ENCODE measurements around the gene TTLL8. TPM values are rescaled to one million over a fixed set of nuclear protein-coding genes. Genes with fewer than 3 reads are reported as not detected.

Gene TTLL8
- total RNA-seq, 1 experiment from 2014 or later, result not detected

GRCh38 chr22:50002791-50003190 lies 55.3 kb downstream of the TTLL8 start (continued):
- TF ChIP-seq EGR1 (IDR thresholded peaks at IDR 0.05; ENCODE audit: low read depth) (no peak), CBX3 (IDR thresholded peaks at IDR 0.05; ENCODE audit: low read depth) (no peak), ZBTB33 (IDR thresholded peaks at IDR 0.05; ENCODE audit: extremely low read depth, insufficient replicate concordance, low read length) (no peak), POLR2A (IDR thresholded peaks at IDR 0.05; ENCODE audit: borderline replicate concordance, extremely low read depth, insufficient read depth, insufficient read length) (no peak), SIN3A (IDR thresholded peaks at IDR 0.05; ENCODE audit: low read depth) (no peak), EZH2 (IDR thresholded peaks at IDR 0.05) (no peak), ELF1 (IDR thresholded peaks at IDR 0.05; ENCODE audit: borderline replicate concordance, low read depth) (no peak), FOSL1 (IDR thresholded peaks at IDR 0.05; ENCODE audit: low read depth) (no peak)

GRCh38 chr22:50001388-50002231 lies 56.5 kb downstream of the TTLL8 start:
- no peaks in the 10 kb centered on the region for H3K36me3 ChIP-seq (ENCODE audit: control insufficient read depth in 1 of 2, insufficient read depth in 2 of 2, low read length in 2 of 2)
- no peak overlapping the region for H3K9ac ChIP-seq (ENCODE audit: low read length)
- RAD21 ChIA-PET (ENCODE audit: low non-redundant PET in 1 of 2, low total read pairs in 2 of 2, uncharacterized antibody in 2 of 2, unreplicated experiment in 2 of 2), result no interaction called here
- no peak overlapping the region for H3K4me3 ChIP-seq (replicated peaks in 1 of 2; ENCODE audit: low read depth in 1 of 2, low read length in 2 of 2)
- H3K27ac ChIP-seq (ENCODE audit: low read depth, low read length), result no peak overlapping the region
- no peak overlapping the region for H2AFZ ChIP-seq (ENCODE audit: low read depth, low read length, poor library complexity, severe bottlenecking)
- no peaks in the 10 kb centered on the region for H3K9me3 ChIP-seq (ENCODE audit: control insufficient read depth in 1 of 2, insufficient read depth in 1 of 2, low read depth in 1 of 2, low read length in 2 of 2)
- CTCF ChIA-PET, result no interaction called here
- POLR2A ChIA-PET, result no interaction called here
- H3K9me2 ChIP-seq (ENCODE audit: insufficient read depth), result no peaks in the 10 kb centered on the region
- ATAC-seq (no peak), DNase-seq (ENCODE audit: low read depth, low spot score) (no peak)
- H3K79me2 ChIP-seq (ENCODE audit: insufficient read depth, low read length), result no peaks in the 10 kb centered on the region
- H3K4me2 ChIP-seq (ENCODE audit: low read length), result no peak overlapping the region
- no peaks in the 10 kb centered on the region for H4K20me1 ChIP-seq (ENCODE audit: insufficient read depth)
- H3K4me1 ChIP-seq (ENCODE audit: control insufficient read depth in 1 of 2, insufficient read depth in 2 of 2, low read length in 2 of 2), result no peaks in the 10 kb centered on the region; a peak in 1 of 4 replicates
- no peaks in the 10 kb centered on the region for H3K27me3 ChIP-seq (ENCODE audit: insufficient read depth, low read length)
- no TSS peak for BruUV-seq (replicated peaks)
- no peak for TF ChIP-seq SP1 (IDR thresholded peaks at IDR 0.05; ENCODE audit: low read depth)
- intact Hi-C loops (cut with micrococcal nuclease), result no loop called here

Measured in HCT116 (cell line).